Activated naive CD4-positive, alpha-beta T cell treated with anti-CD3 and anti-CD28 coated beads for 36 hours (primary cell): ENCODE data around the gene MAST2. TPM values are rescaled to one million over a fixed set of nuclear protein-coding genes. Genes with fewer than 3 reads are reported as not detected.
A peak's percentile ranks its signal among the peaks of the same experiment; 100 is the strongest.
"Not testable (repeated sequence)": the region's sequence is repeated elsewhere in the genome, so short reads cannot be mapped to it uniquely, and the experiment has no call there.

Experiments used
- CTCF ChIA-PET: fragments of 350-600 bp; sonication (Branson Sonifier 250); formaldehyde crosslinking; loops from one replicate; lab custom pipeline; 2021; ENCODE audit warnings: antibody characterized with exemption; lab: Charles Lee
- DNase-seq: peaks from one replicate; pipeline ENCODE4 v3.0.0-alpha.2; 2020
- H3K27ac Mint-ChIP-seq: one replicate; pipeline ENCODE4 v1.8.0; 2021; ENCODE audit warnings: mild to moderate bottlenecking, mixed read lengths
- H3K27me3 Mint-ChIP-seq: one replicate; pipeline ENCODE4 v1.8.0; 2021; ENCODE audit warnings: low read depth, mixed read lengths
- H3K36me3 Mint-ChIP-seq: one replicate; pipeline ENCODE4 v1.8.0; 2021; ENCODE audit warnings: low read depth, mixed read lengths
- H3K4me1 Mint-ChIP-seq: one replicate; pipeline ENCODE4 v1.8.0; 2021; ENCODE audit warnings: low read depth, mixed read lengths
- H3K4me3 Mint-ChIP-seq: one replicate; pipeline ENCODE4 v1.8.0; 2021; ENCODE audit warnings: mild to moderate bottlenecking, moderate library complexity, mixed read lengths
- H3K9me3 Mint-ChIP-seq: one replicate; pipeline ENCODE4 v1.8.0; 2021; ENCODE audit warnings: mixed read lengths
- intact Hi-C: fragments of 100-400 bp; cut with micrococcal nuclease; formaldehyde crosslinking; loops from one replicate; pipeline ENCODE4 v1.15.1; 2023
- total RNA-seq, 2 experiments: library from RNA; stranded (reverse); gene quantifications; one replicate each; pipeline ENCODE4 v1.2.3, GENCODE V29; 2021

The MAST2 gene
- total RNA-seq, 2 experiments from 2014 or later, result 21.7 to 22.1 TPM

DNA sequence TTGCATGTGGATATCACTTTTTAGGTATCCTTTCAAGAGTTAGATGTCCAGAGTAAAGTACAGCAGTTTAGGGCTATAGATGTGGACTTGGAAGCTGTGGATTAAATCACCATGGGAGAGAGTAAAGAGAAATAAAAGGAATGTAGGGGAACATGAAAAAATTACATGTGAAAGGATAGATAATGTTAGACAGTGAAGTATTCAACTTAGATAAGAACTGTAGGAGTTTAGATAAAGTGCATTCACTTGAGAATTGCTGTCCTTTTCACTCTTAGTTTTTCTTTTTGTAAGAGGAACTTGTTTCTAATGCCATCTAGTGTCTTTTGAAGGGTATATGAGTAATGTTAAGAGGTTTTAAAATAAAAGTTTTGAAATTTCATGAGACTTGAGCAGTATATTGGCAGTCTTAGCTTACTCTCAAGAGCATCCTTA, 40.1 kb downstream of the MAST2 start:
- peaks cover 11% of the 10 kb centered on the region for H3K4me1 Mint-ChIP-seq
- DNase-seq, result no peak
- intact Hi-C loops, result loop anchor here (1.0 kb wide), 1 partner anchor 157 kb away; the partner anchor contains the start of gene GPBP1L1
- no peak overlapping the region for H3K27ac Mint-ChIP-seq
- H3K27me3 Mint-ChIP-seq, result no peaks in the 10 kb centered on the region
- no peak overlapping the region for H3K4me3 Mint-ChIP-seq
- H3K9me3 Mint-ChIP-seq, result no peaks in the 10 kb centered on the region
- CTCF ChIA-PET, result interaction anchor here (0.7 kb wide), 1 partner anchor 17 kb away, joined by 3 read pairs; no protein-coding TSS in a partner anchor
- H3K36me3 Mint-ChIP-seq, result peaks cover 3% of the 10 kb centered on the region

DNA sequence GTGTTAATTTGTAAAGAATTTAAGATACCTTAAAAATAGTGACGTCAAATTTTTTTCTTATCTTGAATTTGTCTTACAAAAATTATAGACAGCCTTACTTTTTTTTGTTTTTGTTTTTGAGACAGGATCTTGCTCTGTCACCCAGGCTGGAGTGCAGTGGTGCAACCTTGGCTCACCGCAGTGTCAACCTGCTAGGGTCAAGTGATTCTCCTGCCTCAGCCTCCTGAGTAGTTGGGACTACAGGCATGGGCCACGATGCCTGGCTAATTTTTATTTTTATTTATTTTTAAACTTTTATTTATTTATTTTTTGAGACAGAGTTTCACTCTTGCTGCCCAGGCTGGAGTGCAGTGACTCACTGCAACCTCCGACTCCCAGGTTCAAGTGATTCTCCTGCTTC, 40.6 kb downstream of the MAST2 start:
- DNase-seq, H3K9me3 Mint-ChIP-seq, H3K4me3 Mint-ChIP-seq, H3K27ac Mint-ChIP-seq, H3K27me3 Mint-ChIP-seq, H3K36me3 Mint-ChIP-seq: not testable (repeated sequence)
- peaks cover 11% of the 10 kb centered on the region for H3K4me1 Mint-ChIP-seq
- CTCF ChIA-PET, result interaction anchor here (0.7 kb wide), 1 partner anchor 18 kb away, joined by 3 read pairs; no protein-coding TSS in a partner anchor
- intact Hi-C loops, result loop anchor here (1.0 kb wide), 1 partner anchor 158 kb away; the partner anchor contains the start of gene GPBP1L1

DNA sequence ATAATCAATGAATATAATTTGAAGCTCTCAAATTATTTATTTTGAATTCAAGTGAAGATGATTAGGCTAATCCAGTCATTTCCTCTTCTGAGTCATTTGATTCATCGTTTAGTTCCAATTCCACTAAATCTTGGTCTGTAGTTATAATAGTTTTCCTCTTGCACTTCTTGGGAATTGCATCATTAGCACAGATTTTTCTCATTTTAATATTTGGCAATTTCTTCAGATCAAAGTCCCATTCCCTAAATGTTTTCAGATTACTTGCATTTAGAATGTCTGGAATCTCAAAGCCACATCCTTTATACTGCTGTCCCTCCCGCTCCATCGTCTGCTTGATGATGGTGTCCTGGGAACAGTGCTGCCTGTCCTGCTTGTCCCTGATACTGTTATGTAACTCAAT, 43.5 kb downstream of the MAST2 start:
- intact Hi-C loops, result no loop called here
- no peak for DNase-seq
- Mint-ChIP-seq H3K9me3 (peaks cover 16% of the 10 kb centered on the region), H3K27me3 (no peaks in the 10 kb centered on the region), H3K4me3 (no peak overlapping the region), H3K27ac (no peak overlapping the region), H3K4me1 (peaks cover 11% of the 10 kb centered on the region), H3K36me3 (peaks cover 10% of the 10 kb centered on the region)
- CTCF ChIA-PET, result interaction anchor here (0.7 kb wide), 2 partner anchors 52 to 191 kb away, joined by 3 to 4 read pairs; no protein-coding TSS in a partner anchor

DNA sequence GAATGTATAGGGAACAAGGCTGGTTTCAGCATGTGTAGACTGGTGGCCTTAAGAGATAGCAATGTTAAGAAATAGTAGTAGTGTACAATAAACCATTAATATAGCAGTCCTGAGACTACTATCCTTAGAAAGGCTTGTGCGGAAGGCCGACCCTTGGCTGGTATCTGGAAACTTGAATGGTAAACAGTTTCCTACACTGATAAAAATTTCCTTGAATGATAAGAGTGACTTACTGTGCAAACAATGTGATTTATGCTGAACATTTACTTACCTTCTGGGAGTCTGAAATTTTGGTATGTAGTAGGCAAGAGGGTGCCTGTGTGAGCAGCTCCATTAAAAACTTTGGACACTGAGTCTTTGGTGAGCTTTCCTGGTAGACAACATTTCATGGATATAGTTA, 44.7 kb downstream of the MAST2 start:
- intact Hi-C loops, result no loop called here
- no peak for DNase-seq
- CTCF ChIA-PET, result no interaction called here

DNA sequence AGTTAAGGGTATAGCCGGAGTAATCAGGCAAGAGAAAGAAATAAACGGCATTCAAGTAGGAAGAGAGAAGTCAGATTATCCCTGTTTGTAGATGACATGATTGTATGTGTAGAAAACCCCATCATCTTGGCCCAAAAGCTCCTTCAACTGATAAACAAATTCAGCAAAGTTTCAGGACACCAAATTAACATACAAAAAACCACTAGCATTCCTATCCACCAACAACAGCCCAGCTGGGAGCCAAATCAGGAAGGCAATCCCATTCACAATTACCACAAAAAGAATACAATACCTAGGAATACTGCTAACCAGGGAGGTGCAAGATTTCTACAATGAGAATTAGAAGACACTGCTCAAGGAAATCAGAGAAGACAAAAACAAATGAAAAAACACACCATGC, 45.3 kb downstream of the MAST2 start:
- Mint-ChIP-seq H3K27me3 (no peaks in the 10 kb centered on the region), H3K9me3 (peaks cover 16% of the 10 kb centered on the region), H3K36me3 (peaks cover 10% of the 10 kb centered on the region), H3K4me3 (no peak overlapping the region), H3K27ac (no peak overlapping the region), H3K4me1 (no peaks in the 10 kb centered on the region)
- CTCF ChIA-PET, result no interaction called here
- intact Hi-C loops, result no loop called here
- DNase-seq, result no peak

More for the DNA sequence above, 44.7 kb downstream of the MAST2 start:
- Mint-ChIP-seq H3K36me3 (peaks cover 10% of the 10 kb centered on the region), H3K27ac (no peak overlapping the region), H3K4me3 (no peak overlapping the region), H3K9me3 (peaks cover 16% of the 10 kb centered on the region), H3K4me1 (peaks cover 4% of the 10 kb centered on the region), H3K27me3 (no peaks in the 10 kb centered on the region)

DNA sequence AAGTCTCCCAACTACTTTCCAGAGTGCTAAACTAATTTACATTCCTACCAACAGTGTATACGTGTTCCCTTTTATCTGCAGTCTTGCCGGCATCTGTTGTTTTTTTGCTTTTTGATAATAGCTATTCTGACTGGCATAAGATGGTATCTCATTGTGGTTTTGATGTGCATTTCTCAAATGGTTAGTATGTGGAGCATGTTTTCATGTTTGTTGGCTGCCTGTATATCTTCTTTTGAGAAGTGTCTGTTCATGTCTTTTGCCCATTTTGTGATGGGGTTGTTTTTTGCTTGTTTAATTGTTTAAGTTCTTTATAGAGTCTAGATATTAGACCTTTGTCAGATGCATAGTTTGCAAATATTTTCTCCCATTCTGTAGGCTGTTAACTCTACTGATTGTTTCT, 46.6 kb downstream of the MAST2 start:
- intact Hi-C loops, result no loop called here
- CTCF ChIA-PET, result no interaction called here
- no peak overlapping the region for H3K27ac Mint-ChIP-seq

DNA sequence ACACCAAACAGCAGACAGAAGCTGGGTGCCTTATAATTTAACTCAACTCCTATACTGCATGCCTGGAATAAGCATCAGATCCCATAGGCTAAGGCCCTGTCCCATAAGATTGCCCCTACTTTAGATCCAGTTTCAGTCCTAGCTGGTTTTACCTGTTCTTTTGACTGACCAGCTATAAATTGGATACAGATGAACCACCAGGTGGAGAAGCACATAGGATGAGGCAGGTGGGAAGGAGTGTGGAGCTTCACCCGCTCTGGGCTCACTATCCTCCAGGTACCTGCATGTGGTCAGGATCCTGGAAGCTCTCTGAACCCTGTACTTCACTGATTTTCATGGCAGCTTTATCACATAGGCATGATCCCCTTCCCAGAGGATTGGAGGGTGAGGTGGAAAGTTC, 51.3 kb downstream of the MAST2 start:
- intact Hi-C loops, result no loop called here
- DNase-seq, result no peak
- Mint-ChIP-seq H3K4me3 (no peak overlapping the region), H3K4me1 (peaks cover 2% of the 10 kb centered on the region), H3K36me3 (peaks cover 5% of the 10 kb centered on the region), H3K27ac (no peak overlapping the region), H3K9me3 (peaks cover 10% of the 10 kb centered on the region), H3K27me3 (peaks cover 2% of the 10 kb centered on the region)
- CTCF ChIA-PET, result no interaction called here

More for the DNA sequence above, 46.6 kb downstream of the MAST2 start:
- Mint-ChIP-seq H3K27me3 (no peaks in the 10 kb centered on the region), H3K36me3 (peaks cover 10% of the 10 kb centered on the region), H3K4me3 (no peak overlapping the region), H3K4me1 (no peaks in the 10 kb centered on the region), H3K9me3 (peaks cover 16% of the 10 kb centered on the region)
- no peak for DNase-seq

DNA sequence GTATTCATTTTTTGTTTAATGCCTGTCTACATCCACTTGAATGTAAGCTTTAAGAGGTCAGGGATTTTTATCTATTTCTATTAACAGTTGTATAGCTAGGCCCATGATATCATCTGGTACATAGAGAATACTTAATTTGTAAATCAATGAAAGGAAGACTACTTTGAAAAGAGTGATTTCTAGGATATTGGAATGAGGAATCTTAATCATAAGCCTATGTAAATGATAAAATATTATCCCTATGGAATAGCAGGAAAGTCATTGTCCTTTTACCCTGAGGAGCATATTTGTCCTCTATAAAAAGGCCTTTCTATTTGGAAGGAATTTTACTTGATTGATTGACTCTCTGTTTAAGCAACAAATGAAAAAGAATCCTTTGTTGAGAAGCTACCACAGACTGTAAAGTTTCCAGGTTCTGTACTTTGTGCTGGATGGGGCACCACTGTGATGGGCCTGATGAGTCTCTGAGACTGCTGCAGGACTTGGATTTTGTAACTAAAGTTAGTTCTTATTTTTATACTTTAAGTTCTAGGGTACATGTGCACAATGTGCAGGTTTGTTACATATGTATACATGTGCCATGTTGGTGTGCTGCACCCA, 53.8 kb downstream of the MAST2 start:
- no peak for DNase-seq
- no peak overlapping the region for H3K4me3 Mint-ChIP-seq
- intact Hi-C loops, result no loop called here

DNA sequence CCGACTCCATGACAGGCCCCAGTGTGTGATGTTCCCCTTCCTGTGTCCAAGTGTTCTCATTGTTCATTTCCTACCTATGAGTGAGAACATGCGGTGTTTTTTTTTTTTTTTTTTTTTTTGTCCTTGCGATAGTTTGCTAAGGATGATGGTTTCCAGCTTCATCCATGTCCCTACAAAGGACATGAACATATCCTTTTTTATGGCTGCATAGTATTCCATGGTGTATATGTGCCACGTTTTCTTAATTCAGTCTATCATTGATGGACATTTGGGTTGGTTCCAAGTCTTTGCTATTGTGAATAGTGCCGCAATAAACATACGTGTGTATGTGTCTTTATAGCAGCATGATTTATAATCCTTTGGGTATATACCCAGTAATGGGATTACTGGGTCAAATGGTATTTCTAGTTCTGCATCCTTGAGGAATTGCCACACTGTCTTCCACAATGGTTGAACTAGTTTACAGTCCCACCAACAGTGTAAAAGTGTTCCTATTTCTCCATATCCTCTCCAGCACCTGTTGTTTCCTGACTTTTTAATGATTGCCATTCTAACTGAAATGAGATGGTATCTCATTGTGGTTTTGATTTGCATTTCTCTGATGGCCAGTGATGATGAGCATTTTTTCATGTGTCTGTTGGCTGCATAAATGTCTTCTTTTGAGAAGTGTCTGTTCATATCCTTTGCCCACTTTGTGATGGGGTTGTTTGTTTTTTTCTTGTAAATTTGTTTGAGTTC, 54.5 kb downstream of the MAST2 start:
- H3K4me3 Mint-ChIP-seq, CTCF ChIA-PET, H3K27ac Mint-ChIP-seq, H3K9me3 Mint-ChIP-seq, H3K36me3 Mint-ChIP-seq, H3K27me3 Mint-ChIP-seq, DNase-seq, intact Hi-C loops: not testable (repeated sequence)
- H3K4me1 Mint-ChIP-seq, result peaks cover 23% of the 10 kb centered on the region

More for the DNA sequence above, 53.8 kb downstream of the MAST2 start:
- Mint-ChIP-seq H3K27ac (no peak overlapping the region), H3K4me1 (peaks cover 17% of the 10 kb centered on the region), H3K9me3 (peaks cover 1% of the 10 kb centered on the region), H3K36me3 (no peaks in the 10 kb centered on the region), H3K27me3 (peaks cover 2% of the 10 kb centered on the region)
- CTCF ChIA-PET, result no interaction called here

DNA sequence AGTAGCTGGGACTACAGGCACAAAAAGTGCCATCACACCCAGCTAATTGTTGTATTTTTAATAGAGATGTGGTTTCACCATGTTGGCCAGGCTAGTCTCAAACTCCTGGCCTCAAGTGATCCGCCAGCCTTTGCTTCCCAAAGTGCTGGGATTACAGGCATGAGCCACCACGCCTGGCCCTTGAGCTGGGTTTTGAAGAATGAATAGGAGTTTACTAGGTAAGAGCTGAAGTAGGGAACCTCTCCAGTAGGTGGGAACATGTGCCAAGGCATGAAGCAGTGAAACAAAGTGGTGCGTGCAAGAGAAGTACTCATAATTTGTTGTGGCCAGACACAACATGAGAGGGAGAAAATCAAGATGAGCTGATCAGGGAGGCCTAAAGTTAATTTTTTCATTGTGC, 55.8 kb downstream of the MAST2 start:
- CTCF ChIA-PET, result interaction anchor here (1.1 kb wide), 1 partner anchor 8 kb away, joined by 4 read pairs; no protein-coding TSS in a partner anchor
- no peak for DNase-seq
- Mint-ChIP-seq H3K4me3 (no peak overlapping the region), H3K4me1 (peaks cover 29% of the 10 kb centered on the region), H3K36me3 (no peaks in the 10 kb centered on the region), H3K27ac (no peak overlapping the region), H3K9me3 (peaks cover 1% of the 10 kb centered on the region), H3K27me3 (peaks cover 2% of the 10 kb centered on the region)
- intact Hi-C loops, result no loop called here

DNA sequence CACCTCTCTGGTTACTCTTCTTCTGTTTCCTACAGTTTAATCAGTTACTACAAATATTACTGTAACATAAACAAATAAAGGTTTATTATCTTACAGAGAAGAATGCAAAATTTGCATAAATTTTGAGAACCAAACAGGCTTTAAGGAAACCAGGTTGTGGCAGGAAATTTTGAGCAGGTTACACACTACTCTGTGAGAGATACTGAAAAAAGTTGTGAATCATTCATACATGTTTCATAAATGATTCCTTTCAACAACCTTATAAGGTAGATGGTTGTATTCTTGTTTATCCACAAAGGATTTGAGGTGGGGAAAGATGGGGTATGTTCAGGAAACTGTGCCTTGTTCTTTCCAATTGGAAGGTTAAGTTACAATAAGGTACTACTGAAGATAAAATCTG, 58.6 kb downstream of the MAST2 start:
- Mint-ChIP-seq H3K4me1 (peaks cover 33% of the 10 kb centered on the region), H3K9me3 (peaks cover 1% of the 10 kb centered on the region), H3K36me3 (no peaks in the 10 kb centered on the region), H3K27me3 (peaks cover 6% of the 10 kb centered on the region), H3K4me3 (no peak overlapping the region), H3K27ac (peak overlapping the region; percentile 81)
- CTCF ChIA-PET, result no interaction called here
- intact Hi-C loops, result loop anchor here (2.0 to 10.0 kb wide), 3 partner anchors 59 to 357 kb away; partner anchors contain the start of genes CCDC163, MAST2, MMACHC and NASP
- peak; percentile 28 for DNase-seq

DNA sequence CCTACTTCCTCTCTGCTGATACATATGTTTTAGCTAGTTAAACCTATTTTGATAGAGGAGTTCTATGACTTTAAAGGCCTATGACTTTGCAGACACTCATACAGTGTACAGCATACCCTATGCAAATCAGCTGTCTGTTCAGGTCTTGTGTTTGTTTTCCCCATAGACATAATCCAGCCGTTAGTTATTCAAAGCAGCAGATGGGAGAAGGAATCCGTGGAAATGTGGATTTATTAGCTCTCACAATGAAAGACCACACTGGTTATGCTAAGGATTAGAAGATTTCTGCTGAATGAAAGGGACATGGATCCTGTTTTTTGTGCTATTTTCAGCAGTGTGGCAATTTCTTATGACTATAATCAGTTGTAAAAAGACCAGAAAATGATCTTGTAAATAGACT, 59.8 kb downstream of the MAST2 start:
- H3K27me3 Mint-ChIP-seq, result peaks cover 3% of the 10 kb centered on the region
- intact Hi-C loops, result loop anchor here (2.0 to 10.0 kb wide), 3 partner anchors 60 to 358 kb away; partner anchors contain the start of genes CCDC163, MAST2, MMACHC and NASP

More for the DNA sequence above, 59.8 kb downstream of the MAST2 start:
- peaks cover 41% of the 10 kb centered on the region for H3K4me1 Mint-ChIP-seq
- no peak for DNase-seq
- CTCF ChIA-PET, result no interaction called here
- no peaks in the 10 kb centered on the region for H3K36me3 Mint-ChIP-seq
- no peaks in the 10 kb centered on the region for H3K9me3 Mint-ChIP-seq
- H3K4me3 Mint-ChIP-seq, result no peak overlapping the region
- H3K27ac Mint-ChIP-seq, result no peak overlapping the region
